Ascending aorta (tissue), 2 donors: ENCODE data around the gene FILIP1L. TPM values are rescaled to one million over a fixed set of nuclear protein-coding genes. Genes with fewer than 3 reads are reported as not detected.

Experiments used
- DNase-seq, 2 donors: peaks; one replicate each; pipeline ENCODE4 v3.0.0-alpha.2; 2019; ENCODE audit warnings: low spot score in 2 of 2
- H3K27ac ChIP-seq, 2 donors: fragments of 200-600 bp; sonication (generic); one replicate each; pipeline ENCODE4 v1.5.1; 2016 to 2017; ENCODE audit warnings: mild to moderate bottlenecking in 1 of 2
- H3K27me3 ChIP-seq: fragments of 200-600 bp; sonication (generic); one replicate; pipeline ENCODE4 v1.5.1; 2017
- H3K36me3 ChIP-seq, 2 donors: fragments of 200-600 bp; sonication (generic); one replicate each; pipeline ENCODE4 v1.5.1; 2016
- H3K4me1 ChIP-seq, 2 donors: fragments of 200-600 bp; sonication (generic); one replicate each; pipeline ENCODE4 v1.5.1; 2016 to 2017; ENCODE audit warnings: mild to moderate bottlenecking in 1 of 2
- H3K4me3 ChIP-seq, 2 donors: fragments of 200-600 bp; sonication (generic); one replicate each; pipeline ENCODE4 v1.5.1; 2016 to 2017; ENCODE audit warnings: mild to moderate bottlenecking in 1 of 2
- H3K9me3 ChIP-seq, 2 donors: fragments of 200-600 bp; sonication (generic); one replicate each; pipeline ENCODE4 v1.5.1; 2016
- CTCF ChIP-seq, 3 experiments: fragments of 200-600 bp in 2 of 3; fragments of 450-650 bp in 1 of 3; sonication (generic) in 2 of 3; IDR thresholded peaks; one replicate each; pipeline ENCODE4 v1.5.1; 2016 to 2019; ENCODE audit warnings: antibody characterized with exemption in 3 of 3, mild to moderate bottlenecking in 1 of 3, moderate library complexity in 1 of 3
- intact Hi-C: fragments of 100-400 bp; cut with DNase I; formaldehyde crosslinking; loops from one replicate; pipeline ENCODE4 v1.15.1; 2023
- total RNA-seq: library from RNA; depleted of rRNA; stranded (reverse); fragments of >200 nt; gene quantifications from one replicate; pipeline ENCODE4 v1.1.0, GENCODE V29; 2016

The FILIP1L gene
- total RNA-seq, 1 donor from 2014 or later = 106 TPM

GRCh38 chr3:99941211-99941610 lies 173.1 kb downstream of the FILIP1L start:
- intact Hi-C loops = loop anchor here (2.0 to 5.0 kb wide), 2 partner anchors 26 to 64 kb away; no protein-coding TSS in a partner anchor
- Histone ChIP-seq H3K27me3 (no peaks in the 10 kb centered on the region), H3K36me3 (no peaks in the 10 kb centered on the region), H3K27ac (peak overlapping the region; percentile 84 to 92), H3K4me3 (no peak overlapping the region), H3K9me3 (no peaks in the 10 kb centered on the region), H3K4me1 (peaks cover 19 to 78% of the 10 kb centered on the region in 2 donors)
- TF ChIP-seq CTCF (IDR thresholded peaks at IDR 0.05) = no peak
- no peak for DNase-seq

GRCh38 chr3:99940350-99940749 lies 174.0 kb downstream of the FILIP1L start:
- no peak for DNase-seq
- TF ChIP-seq CTCF (IDR thresholded peaks at IDR 0.05) = peak in 1 of 3 experiments; percentile 10
- Histone ChIP-seq H3K4me1 (peaks cover 13 to 72% of the 10 kb centered on the region in 2 donors), H3K27ac (peak overlapping the region; percentile 84 to 92), H3K27me3 (no peaks in the 10 kb centered on the region), H3K4me3 (no peak overlapping the region), H3K9me3 (no peaks in the 10 kb centered on the region), H3K36me3 (no peaks in the 10 kb centered on the region)
- intact Hi-C loops = loop anchor here (2.0 to 5.0 kb wide), 2 partner anchors 26 to 63 kb away; no protein-coding TSS in a partner anchor

- TF ChIP-seq CTCF (IDR thresholded peaks at IDR 0.05) = no peak
- Histone ChIP-seq H3K36me3 (no peaks in the 10 kb centered on the region), H3K9me3 (no peaks in the 10 kb centered on the region), H3K4me3 (peak overlapping the region in 1 of 2 donors; percentile 19), H3K4me1 (peaks cover 10 to 67% of the 10 kb centered on the region in 2 donors), H3K27ac (peak overlapping the region; percentile 84 to 92), H3K27me3 (no peaks in the 10 kb centered on the region)
- intact Hi-C loops = loop anchor here (2.0 to 5.0 kb wide), 2 partner anchors 27 to 63 kb away; no protein-coding TSS in a partner anchor
- DNase-seq = no peak
Measured at GRCh38 chr3:99939876-99940275, 174.4 kb downstream of the FILIP1L start.

- no peaks in the 10 kb centered on the region for H3K27me3 ChIP-seq
- no peak for TF ChIP-seq CTCF (IDR thresholded peaks at IDR 0.05)
- H3K9me3 ChIP-seq = no peaks in the 10 kb centered on the region
- peaks cover 4 to 57% of the 10 kb centered on the region in 2 donors for H3K4me1 ChIP-seq
- intact Hi-C loops = no loop called here
- no peak for DNase-seq
- peak overlapping the region; percentile 84 to 92 for H3K27ac ChIP-seq
- no peak overlapping the region for H3K4me3 ChIP-seq
- no peaks in the 10 kb centered on the region for H3K36me3 ChIP-seq
Measured at GRCh38 chr3:99938270-99938911, 175.9 kb downstream of the FILIP1L start.

- Histone ChIP-seq H3K27ac (peak overlapping the region; percentile 84 to 92), H3K4me3 (no peak overlapping the region), H3K36me3 (no peaks in the 10 kb centered on the region), H3K4me1 (peaks cover 3 to 48% of the 10 kb centered on the region in 2 donors), H3K9me3 (no peaks in the 10 kb centered on the region), H3K27me3 (no peaks in the 10 kb centered on the region)
- intact Hi-C loops = no loop called here
- no peak for TF ChIP-seq CTCF (IDR thresholded peaks at IDR 0.05)
- DNase-seq = no peak
Measured at GRCh38 chr3:99934975-99935797, 179.1 kb downstream of the FILIP1L start.
